NCI-H526 treated with DMSO at 0.1 percent for 48 hours (cell line): ENCODE data around the gene OGFOD3.
"Not testable (repeated sequence)": the region's sequence is repeated elsewhere in the genome, so short reads cannot be mapped to it uniquely, and the experiment has no call there.

Experiments used
- DNase-seq: peaks from one replicate; lab custom pipeline; 2025; lab: John Stamatoyannopoulos, UW

The OGFOD3 gene, protein sequence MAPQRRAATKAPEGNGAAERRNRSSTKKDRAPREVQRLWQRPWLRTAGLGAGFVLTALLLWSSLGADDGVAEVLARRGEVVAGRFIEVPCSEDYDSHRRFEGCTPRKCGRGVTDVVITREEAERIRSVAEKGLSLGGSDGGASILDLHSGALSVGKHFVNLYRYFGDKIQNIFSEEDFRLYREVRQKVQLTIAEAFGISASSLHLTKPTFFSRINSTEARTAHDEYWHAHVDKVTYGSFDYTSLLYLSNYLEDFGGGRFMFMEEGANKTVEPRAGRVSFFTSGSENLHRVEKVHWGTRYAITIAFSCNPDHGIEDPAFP

DNA sequence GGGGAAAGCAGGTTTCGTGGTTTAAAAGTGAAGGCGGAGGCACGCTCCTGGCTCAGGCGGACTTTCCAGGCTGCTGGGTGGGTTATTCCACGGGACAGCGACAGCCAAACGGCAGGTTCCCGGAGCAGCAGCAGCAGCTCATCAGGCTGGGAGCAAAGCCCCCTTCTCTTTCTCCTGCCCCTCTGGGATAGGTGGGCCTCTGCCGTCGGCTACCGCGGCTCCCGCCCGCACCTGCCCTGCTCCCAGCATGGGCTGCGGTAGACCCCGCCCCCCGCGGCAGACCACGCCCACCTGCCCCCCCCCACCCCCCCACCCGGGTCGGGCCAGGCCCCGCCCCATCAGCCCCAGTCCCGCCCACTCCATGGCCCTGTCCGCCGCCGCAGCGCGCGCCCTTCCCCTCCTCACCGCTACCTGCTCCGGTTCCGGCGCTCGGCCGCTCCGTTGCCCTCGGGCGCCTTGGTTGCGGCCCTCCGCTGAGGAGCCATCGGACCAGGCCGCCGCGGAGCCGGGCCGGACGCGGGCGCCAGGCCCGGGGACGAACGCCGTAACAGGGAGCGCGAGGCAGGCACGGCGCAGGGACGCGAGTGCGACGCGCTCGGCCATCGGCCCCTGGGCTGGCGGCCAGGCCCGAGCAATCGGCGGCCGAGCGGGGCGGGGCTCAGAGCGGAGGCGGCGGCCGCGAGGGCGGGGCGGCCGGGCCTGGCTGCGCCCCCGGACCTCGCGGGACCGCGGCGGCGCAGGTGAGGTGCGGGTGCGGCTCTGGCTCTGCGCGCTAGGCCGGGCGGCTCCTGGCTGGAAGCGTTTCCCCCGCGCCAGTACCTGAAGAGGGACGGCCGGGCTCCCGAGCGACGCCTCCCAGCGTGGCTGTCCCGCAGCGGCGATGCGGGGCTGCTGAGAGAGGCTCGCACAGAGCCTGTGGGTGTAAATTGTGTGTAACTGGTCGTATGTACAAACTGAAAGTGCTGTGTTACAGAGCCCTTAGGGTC is at the start of gene OGFOD3, which contains the start of gene HEXD:
OGFOD3 (minus strand) TSS at position 586 of the 986 bp plus-strand sequence; CDS start at position 485, 101 bp downstream.
HEXD (plus strand) TSS at position 347 of the 986 bp plus-strand sequence. CDS start 1,453 bp downstream, outside the sequence.
- peak; percentile 85 for DNase-seq

DNA sequence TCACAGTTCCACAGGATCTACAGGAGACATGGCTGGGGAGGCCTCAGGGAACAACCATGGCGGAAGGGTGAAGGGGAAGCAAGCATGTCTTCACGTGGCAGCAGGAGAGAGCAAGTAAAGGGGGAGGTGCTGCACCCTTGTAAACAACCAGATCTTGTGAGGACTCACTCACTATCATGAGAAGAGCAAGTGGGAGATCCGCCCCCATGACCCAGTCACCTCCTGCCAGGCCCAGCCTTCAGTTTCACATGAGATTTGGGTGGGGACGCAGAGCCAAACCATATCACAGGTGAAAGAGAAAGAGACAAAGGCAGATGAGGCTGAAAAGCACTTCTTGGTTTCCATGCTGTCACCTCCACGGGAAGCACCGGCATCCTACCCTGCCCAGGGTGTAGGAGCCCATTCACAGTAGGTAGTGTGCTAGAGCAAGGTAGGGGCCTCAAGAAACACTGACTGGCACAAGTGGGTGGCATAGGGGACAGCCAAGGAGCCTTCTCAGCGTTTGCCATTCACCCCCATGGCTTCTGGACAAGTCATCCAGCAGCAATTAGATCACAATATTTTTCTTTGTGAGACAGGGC is 46.7 kb upstream of the OGFOD3 start:
- no peak for DNase-seq

DNA sequence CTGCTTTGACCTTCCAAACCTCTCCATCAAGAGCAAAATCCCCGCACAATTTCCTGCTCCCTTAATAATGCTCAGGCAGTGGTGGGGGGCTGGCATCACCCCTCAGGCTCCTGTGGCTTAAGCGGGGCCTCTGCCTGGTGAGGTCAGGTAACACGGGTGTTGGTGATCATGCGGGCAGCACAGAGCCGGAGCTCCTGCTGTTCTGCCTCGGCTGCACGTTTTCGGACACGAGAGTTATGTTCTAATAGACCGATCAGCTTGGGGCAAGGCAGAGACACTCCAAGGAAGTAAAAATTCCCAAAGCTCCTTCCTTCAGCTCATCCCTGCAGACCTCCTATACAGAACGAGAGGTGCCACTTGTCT is 46.2 kb upstream of the OGFOD3 start:
- DNase-seq, result no peak

DNA sequence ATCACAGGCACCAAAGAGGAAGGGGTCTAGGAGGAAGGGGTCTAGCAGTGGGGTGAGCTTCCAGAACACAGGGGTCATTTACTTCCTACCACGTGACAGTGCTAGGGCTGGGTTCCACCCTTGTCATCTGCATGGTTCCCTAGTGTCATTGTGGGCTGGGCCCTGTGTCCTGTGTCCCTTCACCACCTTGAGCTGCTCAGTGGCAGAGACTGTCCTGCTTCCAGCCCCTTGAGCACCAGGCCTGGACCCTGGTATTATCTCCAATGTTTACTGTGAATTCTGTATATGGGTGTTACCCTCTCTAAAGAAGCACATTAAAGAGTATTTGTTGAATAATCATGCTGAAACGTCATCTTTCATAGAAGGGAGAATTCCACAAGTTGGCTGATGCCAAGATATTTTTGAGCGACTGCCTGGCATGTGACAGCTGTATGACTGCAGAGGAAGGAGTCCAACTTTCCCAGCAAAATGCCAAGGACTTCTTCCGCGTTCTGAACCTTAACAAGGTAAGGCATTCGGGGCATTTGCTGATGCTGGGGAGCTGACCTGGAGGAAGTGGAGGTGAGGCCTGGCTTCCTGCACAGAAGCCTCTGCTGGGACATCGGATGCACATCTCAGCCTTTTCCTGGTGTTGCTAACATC is 45.7 kb upstream of the OGFOD3 start:
- no peak for DNase-seq

DNA sequence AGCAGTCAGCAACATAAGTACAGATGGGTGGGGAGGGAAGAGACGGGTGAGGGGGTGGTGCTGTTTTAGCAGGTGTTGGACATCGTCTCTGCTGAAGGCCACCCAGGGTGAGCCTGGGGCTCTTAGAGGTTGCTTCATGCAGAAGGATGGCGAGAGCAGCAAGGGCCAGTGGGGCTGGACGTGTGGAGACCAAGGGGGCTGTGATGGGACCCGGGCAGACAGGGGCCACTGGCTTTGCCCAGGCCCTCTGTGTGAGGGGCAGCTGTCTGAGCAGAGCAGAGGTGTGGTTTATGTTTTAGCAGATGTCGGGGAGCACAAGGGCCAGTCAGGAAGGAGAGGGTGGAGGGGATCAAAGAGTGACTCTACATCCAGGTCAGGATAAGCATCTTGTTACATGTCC is 45.0 kb upstream of the OGFOD3 start:
- DNase-seq, result no peak

DNA sequence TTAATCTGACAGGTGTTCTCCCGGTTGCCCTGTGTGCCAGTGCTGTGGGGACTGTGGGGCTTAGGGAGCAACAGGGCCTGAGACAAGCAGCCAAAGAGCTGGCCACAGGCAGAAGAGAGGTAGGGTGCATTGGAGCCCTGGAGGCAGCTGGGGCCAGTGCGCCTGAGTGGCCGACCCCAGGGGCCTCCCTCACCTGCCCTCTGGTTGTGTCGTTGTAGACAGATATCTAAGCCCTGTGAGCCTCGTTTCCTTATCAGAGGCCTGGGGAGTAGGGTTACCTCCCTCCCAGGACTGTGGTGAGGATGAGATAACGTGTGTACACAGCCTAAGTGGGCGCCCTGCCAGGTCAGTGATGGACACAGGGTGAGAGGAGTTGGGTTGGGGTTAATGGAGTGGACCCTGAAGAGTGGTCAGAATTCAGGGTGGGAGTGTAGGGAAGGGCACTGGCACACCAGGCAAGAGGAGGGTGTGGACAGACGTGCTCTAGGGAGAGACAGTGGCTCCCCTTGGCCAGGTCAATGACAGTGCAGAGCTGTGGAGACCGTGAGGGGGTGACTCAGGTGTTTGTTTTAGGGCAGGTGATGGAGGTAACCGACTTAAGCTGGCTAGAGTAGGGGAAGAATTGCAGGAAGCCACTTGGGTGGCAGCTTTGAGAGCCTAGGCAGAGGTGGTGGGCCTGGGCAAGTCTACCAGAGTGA is 43.6 kb upstream of the OGFOD3 start:
- DNase-seq, result no peak

DNA sequence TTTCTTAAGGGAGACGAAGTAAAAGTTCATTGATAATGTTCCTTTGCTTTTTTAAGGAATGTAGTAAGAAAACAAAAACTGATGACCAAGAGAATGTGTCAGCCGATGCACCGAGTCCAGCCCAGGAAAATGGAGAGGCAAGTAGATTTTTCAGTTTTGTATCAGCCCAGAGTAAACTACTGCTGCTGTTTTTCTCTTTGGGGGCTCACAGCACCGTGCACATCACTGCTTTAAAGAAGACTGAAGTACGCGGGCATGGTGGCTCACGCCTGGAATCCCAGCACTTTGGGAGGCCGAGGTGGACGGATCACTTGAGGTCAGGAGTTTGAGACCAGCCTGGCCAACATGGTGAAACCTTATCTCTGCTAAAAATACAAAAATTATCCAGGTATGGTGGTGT is 41.5 kb upstream of the OGFOD3 start:
- DNase-seq, result not testable (repeated sequence)

DNA sequence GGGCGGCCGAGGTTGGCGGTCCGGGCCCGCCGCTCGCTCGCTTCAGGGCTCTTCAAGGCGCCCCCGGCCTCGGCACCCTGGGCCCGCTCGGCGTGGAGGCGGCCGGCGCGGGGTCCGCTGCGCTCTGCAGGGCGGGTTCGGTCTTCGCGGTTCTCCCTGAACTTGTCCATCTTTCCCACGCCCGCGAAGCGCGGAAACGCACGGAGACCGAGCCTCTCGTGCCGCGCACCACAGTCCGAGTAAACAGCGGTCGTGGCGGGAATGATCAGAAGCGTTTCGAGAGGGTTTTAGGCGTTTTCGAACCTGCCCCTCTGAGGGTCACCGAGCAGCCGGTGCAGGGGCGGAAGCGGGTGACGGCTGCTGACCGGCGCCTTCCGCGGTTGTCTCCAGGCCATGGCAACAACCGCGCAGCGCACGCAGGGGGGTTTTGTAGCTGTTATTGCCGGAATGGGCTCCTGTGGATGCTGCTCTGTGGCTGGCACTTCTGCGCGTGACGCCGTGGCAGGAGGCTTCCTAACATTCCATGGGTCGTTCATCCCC is 40.6 kb upstream of the OGFOD3 start:
- no peak for DNase-seq

DNA sequence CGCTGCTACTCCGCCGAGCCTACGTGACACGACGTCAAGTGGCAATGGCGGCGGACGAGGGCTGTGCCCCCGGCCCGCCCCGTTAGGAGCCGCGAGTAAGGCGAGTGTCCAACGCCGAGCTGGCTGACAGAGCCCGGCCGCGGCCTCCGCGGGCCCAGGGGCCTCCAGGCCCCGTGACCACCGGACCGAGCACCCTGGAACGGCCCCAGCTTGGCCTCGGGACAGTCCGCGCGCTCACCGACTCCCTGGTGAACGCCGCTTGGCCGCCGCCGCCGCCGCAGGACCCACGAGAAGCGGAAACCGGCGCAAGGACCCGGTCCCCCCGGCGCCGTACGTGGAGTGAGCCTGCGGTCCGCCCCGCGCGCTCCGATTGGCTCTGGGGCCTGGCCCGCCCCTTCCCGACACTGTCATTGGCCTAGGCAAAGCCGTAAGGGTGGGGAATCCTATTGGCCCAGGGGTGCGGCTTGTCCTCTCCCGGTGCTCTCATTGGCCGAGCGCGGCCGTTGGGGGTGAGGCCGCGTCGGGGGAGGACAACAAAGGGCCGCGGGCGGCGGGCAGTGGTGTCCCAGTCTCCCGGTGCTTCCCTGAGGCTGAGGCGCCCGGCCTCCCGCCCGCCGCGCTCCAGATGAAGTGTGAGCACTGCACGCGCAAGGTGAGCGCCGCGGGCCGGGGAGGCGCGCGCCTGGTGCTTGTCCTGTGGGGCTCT is 39.9 kb upstream of the OGFOD3 start, which contains the start of gene NARF:
NARF (plus strand) TSS at position 563 of the 706 bp plus-strand sequence; CDS start at position 626, 63 bp downstream.
- DNase-seq, result peak; percentile 96

DNA sequence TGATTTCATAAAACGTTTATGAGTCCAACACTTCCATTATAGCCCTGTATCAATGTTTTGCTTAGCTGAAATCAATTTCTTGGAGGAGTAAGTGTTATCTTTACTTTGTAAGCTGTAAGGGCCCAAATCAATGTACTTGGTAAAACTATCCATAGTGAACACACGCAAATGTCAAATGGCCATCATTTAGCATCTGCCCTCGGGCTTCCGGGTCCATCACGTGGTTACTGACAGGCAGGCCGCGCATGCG is 39.5 kb upstream of the OGFOD3 start:
- no peak for DNase-seq

DNA sequence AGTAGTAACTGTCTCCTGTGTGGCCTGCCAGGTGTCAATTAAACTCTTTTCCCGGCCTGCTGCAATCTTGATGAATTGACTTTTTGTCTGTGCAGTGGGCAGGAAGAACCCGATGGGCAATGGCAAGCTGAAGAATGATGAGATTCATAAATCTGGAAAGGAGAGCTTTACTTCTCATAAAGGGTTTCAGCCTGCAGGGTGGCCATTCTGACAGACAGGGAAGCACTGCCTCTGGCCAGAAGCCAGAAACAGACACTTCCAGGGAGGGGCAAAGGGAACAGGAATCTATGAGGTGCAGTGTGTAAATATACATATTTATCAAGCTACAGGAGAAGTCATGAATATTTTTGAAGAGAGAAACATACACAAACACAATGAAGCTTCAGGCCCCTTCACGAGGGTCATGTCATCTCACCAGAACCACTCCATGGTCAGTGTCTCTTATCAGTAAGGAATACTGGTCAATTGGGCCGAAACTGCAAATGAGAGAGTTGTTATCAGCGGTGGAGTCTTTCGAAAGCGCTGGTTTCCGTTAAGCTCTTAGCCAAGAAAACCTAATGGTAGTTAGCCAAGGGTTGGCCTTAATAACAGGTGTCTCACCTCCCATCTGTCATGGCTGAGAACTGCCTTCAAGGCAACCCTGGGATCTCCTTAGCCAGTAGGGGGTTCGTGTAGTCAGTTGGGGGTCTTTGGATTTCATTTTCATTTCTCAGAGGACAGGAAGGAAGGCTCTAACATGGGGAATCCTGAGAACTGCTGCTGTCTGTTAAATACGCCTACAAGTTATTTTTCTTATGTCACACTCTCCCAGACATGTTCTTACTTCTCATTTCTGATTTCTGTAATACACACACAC is 38.9 kb upstream of the OGFOD3 start:
- DNase-seq, result no peak

DNA sequence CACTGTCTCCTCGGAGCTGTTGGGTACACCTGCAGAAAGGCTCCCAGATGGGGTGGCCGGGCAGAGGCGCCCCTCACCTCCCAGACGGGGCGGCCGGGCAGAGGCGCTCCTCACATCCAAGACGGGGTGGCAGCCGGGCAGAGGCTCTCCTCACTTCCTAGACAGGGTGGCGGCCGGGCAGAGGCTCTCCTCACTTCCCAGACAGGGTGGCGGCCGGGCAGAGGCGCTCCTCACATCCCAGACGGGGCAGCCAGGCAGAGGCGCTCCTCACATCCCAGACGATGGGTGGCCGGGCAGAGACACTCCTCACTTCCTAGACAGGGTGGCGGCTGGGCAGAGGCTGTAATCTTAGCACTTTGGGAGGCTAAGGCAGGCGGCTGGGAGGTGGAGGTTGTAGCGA is 35.3 kb upstream of the OGFOD3 start:
- DNase-seq, result not testable (repeated sequence)

DNA sequence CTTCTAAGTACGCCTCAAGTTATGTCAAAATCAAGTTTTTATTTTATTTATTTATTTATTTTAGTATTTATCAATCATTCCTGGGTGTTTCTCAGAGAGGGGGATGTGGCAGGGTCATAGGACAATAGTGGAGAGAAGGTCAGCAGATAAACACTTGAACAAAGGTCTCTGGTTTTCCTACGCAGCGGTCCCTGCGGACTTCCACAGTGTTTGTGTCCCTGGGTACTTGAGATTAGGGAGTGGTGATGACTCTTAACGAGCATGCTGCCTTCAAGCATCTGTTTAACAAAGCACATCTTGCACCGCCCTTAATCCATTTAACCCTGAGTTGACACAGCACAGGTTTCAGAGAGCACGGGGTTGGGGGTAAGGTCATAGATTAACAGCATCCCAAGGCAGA is 34.8 kb upstream of the OGFOD3 start:
- DNase-seq, result not testable (repeated sequence)

DNA sequence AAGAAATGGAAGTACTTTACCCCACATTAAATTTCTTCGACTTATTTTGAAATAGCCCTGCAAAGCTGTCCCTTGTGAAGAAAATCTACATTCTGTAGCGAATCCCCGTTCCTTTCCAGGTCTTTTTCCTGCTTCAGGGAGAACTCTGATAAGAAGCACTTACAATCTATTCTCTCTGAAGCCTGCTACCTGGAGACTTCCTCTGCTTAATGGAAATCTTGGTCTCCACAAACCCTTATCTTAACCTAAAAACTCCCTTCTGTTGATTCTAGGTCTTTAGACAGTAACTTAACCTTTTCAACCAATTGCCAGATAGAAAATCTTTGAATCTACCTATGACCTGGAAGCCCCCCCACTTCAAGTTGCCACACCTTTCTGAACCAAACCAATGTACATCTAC is 33.8 kb upstream of the OGFOD3 start:
- no peak for DNase-seq

DNA sequence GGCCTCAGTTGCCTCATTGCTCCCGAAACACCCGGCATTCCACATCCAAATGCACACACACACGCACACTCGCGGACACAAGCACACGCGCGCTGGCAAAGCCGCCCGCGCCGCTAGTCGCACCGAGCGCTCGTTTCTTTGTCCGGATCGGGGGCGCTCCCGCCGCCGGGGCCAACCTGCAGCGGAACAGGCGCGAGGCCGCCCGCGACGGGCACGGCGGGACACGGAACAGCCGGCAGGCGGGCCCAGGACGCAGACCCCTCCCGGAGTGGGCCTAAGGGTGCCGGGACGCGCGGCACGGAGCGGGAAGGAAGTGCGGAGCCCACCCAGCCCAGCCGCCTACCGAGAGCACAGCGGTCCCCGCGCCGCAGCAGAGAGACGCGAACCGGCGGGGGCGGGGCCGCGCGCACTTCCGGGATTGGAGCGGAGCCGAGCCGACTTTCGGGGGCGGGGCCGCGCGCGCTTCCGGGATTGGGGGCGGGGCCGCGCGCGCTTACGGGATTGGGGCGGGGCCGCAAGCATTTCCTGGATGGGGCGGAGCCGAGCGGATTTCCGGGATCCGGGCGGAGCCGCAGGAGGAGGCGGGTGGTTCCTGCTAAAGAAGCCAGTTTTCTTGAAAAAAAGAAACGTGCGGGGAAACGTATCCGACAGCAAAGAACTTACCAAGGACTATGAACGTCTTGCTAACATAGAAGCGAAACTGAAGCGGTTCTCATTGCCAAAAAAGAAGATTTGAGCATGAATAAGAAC is 32.1 kb upstream of the OGFOD3 start, which contains the start of gene CYBC1:
CYBC1 (minus strand) TSS at position 396 of the 750 bp plus-strand sequence. CDS start 1,498 bp downstream, outside the sequence.
- peak; percentile 74 for DNase-seq

DNA sequence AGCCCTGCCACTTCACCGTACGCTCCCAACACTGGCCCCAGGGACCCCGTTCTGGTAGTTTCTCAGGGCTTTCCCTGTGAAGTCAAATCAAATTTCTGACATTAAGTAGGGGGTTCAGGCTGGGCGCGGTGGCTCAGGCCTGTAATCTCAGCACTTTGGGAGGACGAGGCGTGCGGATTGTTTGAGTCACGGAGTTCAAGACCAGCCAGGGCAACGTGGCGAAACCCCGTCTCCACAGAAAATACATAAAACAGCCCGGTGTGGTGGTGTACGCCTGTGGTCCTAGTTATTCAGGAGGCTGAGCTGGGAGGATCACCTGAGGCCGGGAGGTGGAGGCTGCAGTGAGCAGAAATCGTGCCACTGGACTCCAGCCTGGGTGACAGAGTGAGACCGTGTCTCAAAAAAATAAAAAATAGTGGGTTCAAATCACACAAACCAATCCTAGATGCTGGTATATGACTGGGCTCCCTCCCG is 31.5 kb upstream of the OGFOD3 start:
- DNase-seq, result no peak

DNA sequence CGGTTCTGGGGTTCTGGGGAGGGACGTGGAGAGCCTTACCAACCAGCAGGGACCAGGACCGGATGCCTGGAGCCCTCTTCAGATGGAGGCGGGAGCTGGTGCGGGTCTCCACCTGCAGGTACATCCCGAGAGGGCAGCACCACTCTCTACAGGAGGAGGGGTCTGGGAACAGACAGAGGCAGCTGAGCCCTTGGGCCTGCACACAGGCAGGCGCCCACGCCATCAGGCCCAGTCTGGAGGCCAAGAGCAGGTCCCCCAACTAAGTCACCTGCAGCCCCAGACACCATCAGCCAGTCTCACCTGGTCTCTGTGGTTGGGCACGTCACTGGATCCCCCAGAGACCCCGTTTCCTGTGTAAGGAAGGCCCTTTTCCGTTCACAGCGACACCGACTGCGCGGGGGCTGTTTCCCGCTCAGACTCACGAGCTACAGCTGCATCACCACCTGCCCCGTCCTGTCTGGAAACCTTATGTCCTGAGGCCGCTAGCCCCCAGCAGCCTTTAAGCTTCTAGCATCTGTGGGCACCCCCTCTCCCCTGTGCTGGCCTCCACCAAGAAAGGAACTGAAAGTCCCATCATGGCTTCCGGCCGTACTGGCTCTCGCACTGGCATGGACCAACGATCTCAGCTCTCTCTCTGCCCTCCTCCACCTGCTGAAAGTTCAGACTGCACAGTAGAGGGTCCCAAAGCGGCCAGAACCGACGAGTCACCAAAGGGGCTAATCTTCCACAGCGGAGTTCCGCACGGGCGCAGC is 30.9 kb upstream of the OGFOD3 start:
- no peak for DNase-seq

DNA sequence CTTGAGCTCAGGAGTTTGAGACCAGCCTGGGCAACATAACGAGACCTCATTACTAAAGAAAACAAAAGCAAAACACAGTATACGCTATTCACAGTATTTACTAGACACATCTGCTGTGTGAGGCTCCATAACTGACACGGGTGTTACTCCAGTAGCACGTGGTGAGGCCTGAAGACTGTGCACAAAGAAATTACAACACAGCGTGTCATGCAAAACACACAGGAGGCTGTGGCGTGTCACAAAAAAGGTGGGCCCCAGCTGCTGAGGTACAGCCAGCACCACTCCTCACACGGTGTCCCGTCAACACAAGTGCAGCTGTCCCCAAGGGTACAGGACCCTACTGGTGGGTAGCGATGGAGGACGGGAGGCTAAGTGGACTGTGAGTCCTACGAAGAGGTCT is 29.5 kb upstream of the OGFOD3 start:
- no peak for DNase-seq
